ENCODE results near the gene TLE3. TPM values are rescaled to one million over a fixed set of nuclear protein-coding genes. Genes with fewer than 3 reads are reported as not detected.

The TLE3 gene
- total RNA-seq, 2 donors from 2014 or later, result 22.4 to 29.3 TPM

- DNase-seq (no peak), ATAC-seq (no peak)
- intact Hi-C loops (cut with DNase I), result no loop called here
These were observed 41.5 kb downstream of the TLE3 start for GRCh38 chr15:70056091-70056680.

GRCh38 chr15:70055601-70056051 is 42.1 kb downstream of the TLE3 start:
- DNase-seq (no peak), ATAC-seq (no peak)

GRCh38 chr15:70054884-70055387 is 42.8 kb downstream of the TLE3 start:
- no peak for ATAC-seq
- intact Hi-C loops (cut with DNase I), result no loop called here
- no peak for DNase-seq

More at GRCh38 chr15:70055601-70056051, 42.1 kb downstream of the TLE3 start:
- intact Hi-C loops (cut with DNase I), result no loop called here

GRCh38 chr15:70054366-70054765 is 43.4 kb downstream of the TLE3 start:
- no peak for DNase-seq
- intact Hi-C loops (cut with DNase I), result no loop called here
- ATAC-seq, result no peak

GRCh38 chr15:70053716-70054229 is 43.9 kb downstream of the TLE3 start:
- intact Hi-C loops (cut with DNase I), result no loop called here
- no peak for DNase-seq
- ATAC-seq, result peak in 1 of 2 donors; percentile 67

- DNase-seq (no peak), ATAC-seq (peak in 1 of 2 donors; percentile 73)
- intact Hi-C loops (cut with DNase I), result no loop called here
These were observed 44.6 kb downstream of the TLE3 start for GRCh38 chr15:70053001-70053715.

GRCh38 chr15:70051948-70052633 is 45.6 kb downstream of the TLE3 start:
- intact Hi-C loops (cut with DNase I), result no loop called here
- no peak for ATAC-seq
- no peak for DNase-seq

- no peak for ATAC-seq
- DNase-seq, result no peak
- intact Hi-C loops (cut with DNase I), result no loop called here
These were observed 46.7 kb downstream of the TLE3 start for GRCh38 chr15:70050970-70051369.

- ATAC-seq (no peak), DNase-seq (no peak)
- intact Hi-C loops (cut with DNase I), result no loop called here
These were observed 47.3 kb downstream of the TLE3 start for GRCh38 chr15:70050441-70050840.

- ATAC-seq (no peak), DNase-seq (no peak)
- intact Hi-C loops (cut with DNase I), result no loop called here
These were observed 47.9 kb downstream of the TLE3 start for GRCh38 chr15:70049701-70050301.

- DNase-seq, result no peak
- intact Hi-C loops (cut with DNase I), result no loop called here
- ATAC-seq, result no peak
These were observed 48.9 kb downstream of the TLE3 start for GRCh38 chr15:70048578-70049514.

- ATAC-seq (no peak), DNase-seq (no peak)
- intact Hi-C loops (cut with DNase I), result no loop called here
These were observed 49.5 kb downstream of the TLE3 start for GRCh38 chr15:70048198-70048565.

GRCh38 chr15:70047386-70048197 is 50.1 kb downstream of the TLE3 start:
- peak in 1 of 2 donors; percentile 68 for ATAC-seq
- intact Hi-C loops (cut with DNase I), result no loop called here

GRCh38 chr15:70046679-70047369 is 50.9 kb downstream of the TLE3 start:
- intact Hi-C loops (cut with DNase I), result no loop called here
- ATAC-seq (peak in 1 of 2 donors; percentile 41), DNase-seq (no peak)

More at GRCh38 chr15:70047386-70048197, 50.1 kb downstream of the TLE3 start:
- peak; percentile 54 for DNase-seq

GRCh38 chr15:70045045-70045444 is 52.7 kb downstream of the TLE3 start:
- intact Hi-C loops (cut with DNase I), result no loop called here
- ATAC-seq (no peak), DNase-seq (no peak)

GRCh38 chr15:70044168-70044567 is 53.5 kb downstream of the TLE3 start:
- intact Hi-C loops (cut with DNase I), result no loop called here
- ATAC-seq, result no peak
- no peak for DNase-seq

- DNase-seq (no peak), ATAC-seq (no peak)
- intact Hi-C loops (cut with DNase I), result no loop called here
These were observed 54.1 kb downstream of the TLE3 start for GRCh38 chr15:70043590-70043989.

All from left cardiac atrium (tissue), 4 donors.